WI38 (cell line): ENCODE data around the gene CUL9.

Experiments used
- H3K4me3 ChIP-seq: 2 replicates; pipeline ENCODE4 v1.5.1; 2011; ENCODE audit warnings: low read depth, mild to moderate bottlenecking, control low read depth, low read length
- TF ChIP-seq, protein P1 (sequence below): IDR thresholded peaks from 2 replicates; pipeline ENCODE4 v1.5.1; 2012; ENCODE audit warnings: low read depth, mild to moderate bottlenecking, control low read depth, low read length

Gene CUL9

DNA sequence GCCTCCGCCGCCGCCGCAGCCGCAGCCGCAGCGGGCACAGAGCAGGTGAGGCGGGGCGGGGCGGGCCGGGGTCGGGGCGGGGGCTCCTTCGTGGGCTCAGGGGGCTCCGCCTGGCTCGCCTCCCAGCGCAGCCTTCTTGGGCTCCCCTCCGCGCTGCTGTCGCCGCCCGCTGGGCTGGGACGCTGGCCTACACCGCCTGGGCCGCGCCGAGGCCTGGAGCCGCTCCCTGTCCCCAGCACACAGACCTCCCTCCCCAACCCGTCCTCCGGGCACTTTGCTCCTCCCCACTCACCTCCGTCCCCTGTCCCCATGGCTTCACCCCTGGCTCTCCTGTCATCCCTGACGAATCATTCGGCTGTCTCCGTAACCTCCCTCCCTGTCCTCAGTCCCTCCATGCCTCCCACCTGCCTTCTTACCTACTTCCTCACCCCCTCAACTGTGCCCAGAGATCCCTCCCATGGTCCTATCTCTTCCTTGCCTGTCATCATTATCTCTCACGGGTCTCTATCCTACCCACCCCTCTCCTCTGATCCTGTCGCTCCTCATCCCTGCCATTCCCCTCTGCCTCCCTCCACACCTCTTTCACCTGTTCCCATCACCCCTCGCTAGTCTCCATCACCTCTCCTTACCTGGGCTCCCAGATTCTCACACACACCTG is 61.8 kb downstream of the CUL9 start:
- TF ChIP-seq, protein P1, sequence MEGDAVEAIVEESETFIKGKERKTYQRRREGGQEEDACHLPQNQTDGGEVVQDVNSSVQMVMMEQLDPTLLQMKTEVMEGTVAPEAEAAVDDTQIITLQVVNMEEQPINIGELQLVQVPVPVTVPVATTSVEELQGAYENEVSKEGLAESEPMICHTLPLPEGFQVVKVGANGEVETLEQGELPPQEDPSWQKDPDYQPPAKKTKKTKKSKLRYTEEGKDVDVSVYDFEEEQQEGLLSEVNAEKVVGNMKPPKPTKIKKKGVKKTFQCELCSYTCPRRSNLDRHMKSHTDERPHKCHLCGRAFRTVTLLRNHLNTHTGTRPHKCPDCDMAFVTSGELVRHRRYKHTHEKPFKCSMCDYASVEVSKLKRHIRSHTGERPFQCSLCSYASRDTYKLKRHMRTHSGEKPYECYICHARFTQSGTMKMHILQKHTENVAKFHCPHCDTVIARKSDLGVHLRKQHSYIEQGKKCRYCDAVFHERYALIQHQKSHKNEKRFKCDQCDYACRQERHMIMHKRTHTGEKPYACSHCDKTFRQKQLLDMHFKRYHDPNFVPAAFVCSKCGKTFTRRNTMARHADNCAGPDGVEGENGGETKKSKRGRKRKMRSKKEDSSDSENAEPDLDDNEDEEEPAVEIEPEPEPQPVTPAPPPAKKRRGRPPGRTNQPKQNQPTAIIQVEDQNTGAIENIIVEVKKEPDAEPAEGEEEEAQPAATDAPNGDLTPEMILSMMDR, result no peak
- H3K4me3 ChIP-seq, result no peak overlapping the region

DNA sequence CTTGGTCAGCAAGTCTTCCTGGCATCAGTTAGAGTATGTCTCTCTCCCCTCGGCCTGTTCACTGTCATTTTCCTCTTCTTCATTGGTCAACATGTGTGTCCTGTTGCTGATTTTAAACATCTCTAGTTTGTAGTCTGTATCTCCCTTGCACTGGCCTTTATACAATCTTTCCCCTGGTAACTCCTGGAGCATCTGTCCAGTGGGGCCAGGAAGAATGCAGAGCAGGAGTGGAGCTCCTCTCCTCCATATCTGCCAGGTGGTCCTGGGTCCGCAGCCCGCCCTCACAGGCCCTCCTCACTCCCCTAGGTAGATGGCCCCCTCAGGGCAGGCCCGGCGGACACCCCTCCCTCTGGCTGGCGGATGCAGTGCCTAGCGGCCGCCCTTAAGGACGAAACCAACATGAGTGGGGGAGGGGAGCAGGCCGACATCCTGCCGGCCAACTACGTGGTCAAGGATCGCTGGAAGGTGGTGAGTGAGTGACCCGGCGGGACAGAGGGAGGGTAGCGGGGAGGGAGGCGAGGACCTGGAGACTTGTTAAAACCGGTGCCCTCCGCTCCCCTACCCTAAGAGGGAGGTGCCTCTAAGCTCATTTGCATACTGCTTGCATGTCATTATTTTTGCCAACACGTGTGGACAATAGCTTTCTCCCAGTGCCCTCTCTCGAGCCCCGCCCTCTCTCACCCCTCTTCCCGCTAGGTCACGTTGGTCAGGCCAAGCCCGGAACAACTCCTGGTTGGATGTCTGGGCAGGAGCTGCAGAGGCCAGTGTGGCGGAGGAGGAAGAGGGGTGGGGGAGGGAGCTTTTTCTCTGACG is 64.5 kb downstream of the CUL9 start:
- peak overlapping the region; percentile 47 for H3K4me3 ChIP-seq
- TF ChIP-seq, protein P1, result no peak

DNA sequence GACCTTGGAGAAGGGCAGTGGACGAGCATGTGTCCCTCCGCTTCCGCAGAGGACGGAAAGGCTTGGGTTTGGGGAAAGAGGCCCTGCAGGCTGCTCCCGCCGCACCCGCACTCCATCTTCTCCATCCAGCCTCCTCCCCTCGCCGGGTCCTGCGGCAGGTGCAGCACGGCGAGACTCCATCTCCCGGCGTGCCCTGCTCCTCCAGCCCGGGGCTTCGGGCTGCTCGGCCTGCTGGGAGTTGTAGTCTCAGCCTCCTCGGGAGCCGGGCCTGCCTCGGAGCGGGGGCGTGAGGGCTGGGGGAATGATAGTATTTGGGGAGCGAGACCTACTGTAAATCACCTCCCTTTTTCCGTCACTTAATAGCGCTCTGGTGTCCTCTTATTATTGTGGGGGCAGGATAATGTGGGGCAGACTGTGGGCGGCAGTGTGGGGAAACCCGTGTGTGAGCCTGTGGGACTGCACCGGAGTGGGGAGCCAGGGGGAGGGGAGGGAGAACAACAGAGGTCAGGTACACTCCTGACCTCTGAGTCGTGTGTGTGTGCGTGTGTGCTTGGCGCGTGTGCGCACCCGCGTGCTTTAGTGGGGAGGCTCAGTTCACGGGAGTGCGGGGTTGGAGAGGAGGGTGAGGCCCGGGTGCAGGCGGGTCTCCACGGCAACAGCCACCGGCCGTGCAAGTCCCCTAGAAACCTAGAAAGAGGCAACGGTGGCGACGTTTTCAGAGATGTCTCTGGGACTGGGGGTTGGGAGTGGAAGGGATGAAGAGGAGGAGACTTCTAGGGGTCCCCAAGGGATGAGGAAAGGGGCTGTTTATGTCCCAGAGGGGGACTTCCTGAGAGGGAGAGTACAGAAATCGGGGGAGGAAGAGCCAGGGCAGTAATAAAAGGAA is 65.4 kb downstream of the CUL9 start:
- TF ChIP-seq, protein P1, result no peak
- H3K4me3 ChIP-seq, result peak overlapping the region; percentile 47

DNA sequence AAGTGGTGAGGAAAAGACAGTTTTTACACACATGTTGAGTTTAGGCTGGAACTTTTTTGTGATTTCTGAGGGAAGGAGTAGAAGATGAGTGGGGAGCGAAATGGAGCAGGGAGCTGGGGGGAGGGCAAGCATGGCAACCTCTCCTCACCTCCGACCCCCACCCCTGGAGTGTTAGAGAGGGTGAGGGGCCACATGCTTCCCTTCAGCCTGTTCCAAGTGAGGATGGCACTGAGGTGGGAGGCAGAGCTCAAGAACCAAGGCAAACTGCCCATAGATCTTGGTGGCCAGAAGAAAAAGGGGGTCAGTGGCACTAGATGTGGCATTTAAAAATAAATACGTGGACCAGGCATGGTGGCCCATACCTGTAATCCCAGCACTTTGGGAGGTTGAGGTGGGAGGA is 66.1 kb downstream of the CUL9 start:
- H3K4me3 ChIP-seq, result no peak overlapping the region
- TF ChIP-seq, protein P1, result no peak

DNA sequence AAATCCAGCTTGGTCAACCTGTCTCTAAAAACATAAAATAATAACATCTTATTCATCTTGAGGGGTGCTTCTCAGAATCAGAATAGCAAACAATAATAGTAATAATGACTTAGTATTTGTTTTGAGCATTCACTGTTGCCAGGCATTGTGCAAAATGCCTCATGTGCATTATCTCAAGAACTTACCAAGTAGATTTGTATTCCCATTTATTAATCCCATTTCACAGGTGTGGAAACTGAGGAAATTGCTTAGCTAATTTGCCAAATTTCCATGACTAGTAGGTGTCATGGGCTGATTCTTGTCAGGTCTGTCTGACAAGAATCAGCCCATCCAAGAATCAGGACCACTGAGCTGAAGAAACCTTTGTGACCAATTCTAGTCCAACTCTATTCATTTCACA is 66.8 kb downstream of the CUL9 start:
- H3K4me3 ChIP-seq, result no peak overlapping the region
- TF ChIP-seq, protein P1, result no peak

DNA sequence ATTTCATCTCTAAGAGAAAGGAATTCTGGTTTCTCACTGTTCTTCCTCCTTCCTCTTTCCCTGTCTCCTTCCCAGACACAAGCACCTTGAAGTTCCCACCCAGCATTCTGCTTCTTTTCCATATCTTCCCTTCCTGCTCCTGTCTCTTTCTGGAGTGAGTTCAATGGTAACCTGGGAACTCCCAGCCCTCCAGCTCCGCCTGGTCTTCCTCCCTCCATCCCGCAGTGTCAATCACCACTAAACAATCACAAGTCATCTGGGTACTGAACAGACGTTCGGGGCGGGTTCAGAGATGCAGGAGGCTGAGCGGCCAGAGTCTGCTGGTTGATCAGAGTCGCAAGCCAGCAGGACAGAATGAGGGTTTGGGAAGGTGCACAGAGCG is 69.0 kb downstream of the CUL9 start:
- TF ChIP-seq, protein P1, result no peak
- H3K4me3 ChIP-seq, result no peak overlapping the region

DNA sequence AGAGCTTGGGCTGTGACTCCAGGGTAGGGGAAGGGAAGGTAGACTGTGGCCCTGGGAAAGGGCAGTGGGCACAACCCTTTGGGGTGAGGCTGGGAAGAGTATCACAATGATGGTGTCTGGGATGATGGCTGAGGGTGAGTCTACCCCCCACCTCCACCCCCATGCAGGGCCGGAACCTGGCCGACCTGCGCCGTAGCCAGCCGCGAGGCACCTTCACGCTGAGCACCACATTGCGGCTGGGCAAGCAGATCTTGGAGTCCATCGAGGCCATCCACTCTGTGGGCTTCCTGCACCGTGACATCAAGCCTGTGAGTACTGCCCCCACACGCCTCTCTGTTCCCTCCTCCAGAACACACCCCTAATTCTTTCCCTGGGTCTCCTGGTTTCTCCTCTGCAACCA is 71.4 kb downstream of the CUL9 start:
- TF ChIP-seq, protein P1, result no peak
- no peak overlapping the region for H3K4me3 ChIP-seq
